Neural progenitor cell (in vitro differentiated cells): Measurements from ENCODE around the gene CFAP92. TPM values are rescaled to one million over a fixed set of nuclear protein-coding genes. Genes with fewer than 3 reads are reported as not detected.
A peak's percentile ranks its signal among the peaks of the same experiment; 100 is the strongest.

Experiments
- DNase-seq: peaks from one replicate; pipeline ENCODE4 v3.0.0-alpha.2; 2016; ENCODE audit warnings: low spot score
- H2AFZ ChIP-seq: fragments of 200-600 bp; sonication (generic); replicated peaks from 2 replicates; pipeline ENCODE4 v1.6.1; 2016; ENCODE audit warnings: antibody characterized with exemption
- H3F3A ChIP-seq: fragments of 200-600 bp; sonication (generic); 2 replicates; pipeline ENCODE4 v1.6.1; 2016; ENCODE audit warnings: antibody characterized with exemption, low read depth
- H3K27ac ChIP-seq: fragments of 200-600 bp; sonication (generic); 2 replicates; pipeline ENCODE4 v1.5.1; 2016; ENCODE audit warnings: mild to moderate bottlenecking
- H3K27me3 ChIP-seq: fragments of 200-600 bp; sonication (generic); 2 replicates; pipeline ENCODE4 v1.6.1; 2016; ENCODE audit warnings: mild to moderate bottlenecking, moderate library complexity
- H3K36me3 ChIP-seq: fragments of 200-600 bp; sonication (generic); 2 replicates; pipeline ENCODE4 v1.5.1; 2016
- H3K4me1 ChIP-seq: fragments of 200-600 bp; sonication (generic); 2 replicates; pipeline ENCODE4 v1.6.1; 2016; ENCODE audit warnings: mixed run types
- H3K4me2 ChIP-seq: fragments of 200-600 bp; sonication (generic); 2 replicates; pipeline ENCODE4 v1.6.1; 2016
- H3K4me3 ChIP-seq: fragments of 200-600 bp; sonication (generic); 2 replicates; pipeline ENCODE4 v1.5.1; 2016
- H3K79me2 ChIP-seq: fragments of 200-600 bp; sonication (generic); 2 replicates; pipeline ENCODE4 v1.6.1; 2016; ENCODE audit warnings: low read depth
- H3K9ac ChIP-seq: fragments of 200-600 bp; sonication (generic); 2 replicates; pipeline ENCODE4 v1.6.1; 2016
- H3K9me3 ChIP-seq: fragments of 200-600 bp; sonication (generic); 2 replicates; pipeline ENCODE4 v1.5.1; 2016; ENCODE audit warnings: low read depth
- H4K20me1 ChIP-seq: fragments of 200-600 bp; sonication (generic); 2 replicates; pipeline ENCODE4 v1.6.1; 2016; ENCODE audit warnings: low read depth
- H3K27ac Mint-ChIP-seq: 3 replicates; pipeline ENCODE4 v1.8.0; 2021; ENCODE audit warnings: mixed read lengths
- H3K27me3 Mint-ChIP-seq: 2 replicates; pipeline ENCODE4 v1.8.0; 2022; ENCODE audit warnings: low read depth, mild to moderate bottlenecking, inconsistent platforms, moderate library complexity, mixed read lengths; ENCODE audit not compliant: insufficient read depth
- H3K36me3 Mint-ChIP-seq: 3 replicates; pipeline ENCODE4 v1.8.0; 2021; ENCODE audit warnings: mixed read lengths
- H3K4me1 Mint-ChIP-seq: 3 replicates; pipeline ENCODE4 v1.8.0; 2021; ENCODE audit warnings: mixed read lengths
- H3K4me3 Mint-ChIP-seq: 3 replicates; pipeline ENCODE4 v1.8.0; 2021; ENCODE audit warnings: mild to moderate bottlenecking, moderate library complexity, mixed read lengths
- H3K9me3 Mint-ChIP-seq: 3 replicates; pipeline ENCODE4 v1.8.0; 2020; ENCODE audit warnings: mixed read lengths
- EZH2 ChIP-seq: fragments of 200-600 bp; sonication (generic); IDR thresholded peaks from 2 replicates; pipeline ENCODE4 v1.6.1; 2017; ENCODE audit warnings: antibody characterized with exemption, mild to moderate bottlenecking, moderate library complexity
- EZH2phosphoT487 ChIP-seq: fragments of 200-600 bp; sonication (generic); IDR thresholded peaks from 2 replicates; pipeline ENCODE4 v1.6.1; 2017; ENCODE audit warnings: antibody characterized with exemption
- total RNA-seq: library from RNA; depleted of rRNA; stranded (reverse); fragments of >200 nt; gene quantifications from 2 replicates; pipeline ENCODE4 v1.2.3, GENCODE V29; 2015; ENCODE audit warnings: low replicate concordance
- TF ChIP-seq, protein P1 (sequence below): fragments of 200-600 bp; sonication (generic); IDR thresholded peaks from 2 replicates; pipeline ENCODE4 v1.5.1; 2017; ENCODE audit warnings: antibody characterized with exemption, mild to moderate bottlenecking

Gene CFAP92
- total RNA-seq, 1 donor from 2014 or later = 5.5 TPM

DNA sequence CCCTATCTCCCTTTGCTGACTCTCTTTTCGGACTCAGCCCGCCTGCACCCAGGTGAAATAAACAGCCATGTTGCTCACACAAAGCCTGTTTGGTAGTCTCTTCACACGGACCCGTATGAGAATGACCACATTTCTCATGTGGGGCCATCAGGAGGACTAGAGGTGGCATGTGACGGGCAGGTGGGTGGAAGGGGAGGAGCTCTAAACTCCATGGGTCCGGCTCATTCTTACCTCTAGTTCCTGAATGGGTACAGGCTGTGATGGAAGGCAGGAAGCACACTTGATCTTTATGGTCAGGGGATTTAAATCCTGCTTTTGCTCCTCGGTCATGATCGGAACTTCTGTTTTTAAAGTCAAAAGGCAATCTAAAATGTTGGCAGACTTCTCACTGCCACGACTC is 28.6 kb downstream of the CFAP92 start:
- DNase-seq = no peak
- H3K4me1 Mint-ChIP-seq = no peaks in the 10 kb centered on the region

DNA sequence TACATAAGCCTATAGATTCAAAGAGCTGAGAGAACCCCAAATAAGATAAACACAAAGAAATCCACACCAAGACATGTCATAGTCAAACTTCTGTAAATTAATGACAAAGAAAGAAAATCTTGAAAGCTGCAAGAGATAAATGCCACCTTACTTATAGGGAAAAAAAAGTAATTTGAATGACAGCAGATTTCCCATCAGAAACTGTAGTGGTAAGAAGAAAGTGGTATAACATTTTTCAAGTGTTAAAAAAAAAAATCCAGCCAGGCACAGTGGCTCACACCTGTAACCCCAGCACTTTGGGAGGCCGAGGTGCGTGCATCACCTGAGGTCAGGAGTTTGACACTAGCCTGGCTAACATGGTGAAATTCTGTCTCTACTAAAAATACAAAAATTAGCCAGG is 37.4 kb downstream of the CFAP92 start:
- no peak overlapping the region for H3K4me2 ChIP-seq
- Mint-ChIP-seq H3K27ac (no peak overlapping the region), H3K9me3 (peaks cover 41% of the 10 kb centered on the region), H3K4me1 (no peaks in the 10 kb centered on the region), H3K27me3 (peaks cover 7% of the 10 kb centered on the region), H3K4me3 (no peak overlapping the region), H3K36me3 (peaks cover 34% of the 10 kb centered on the region)
- no peaks in the 10 kb centered on the region for H3K79me2 ChIP-seq
- no peaks in the 10 kb centered on the region for H3F3A ChIP-seq
- H4K20me1 ChIP-seq = no peaks in the 10 kb centered on the region
- no peaks in the 10 kb centered on the region for H3K36me3 ChIP-seq
- no peak overlapping the region for H2AFZ ChIP-seq
- no peak overlapping the region for H3K27ac ChIP-seq
- no peaks in the 10 kb centered on the region for H3K27me3 ChIP-seq
- H3K4me1 ChIP-seq = no peaks in the 10 kb centered on the region
- no peak for DNase-seq
- peaks cover 5% of the 10 kb centered on the region for H3K9me3 ChIP-seq
- no peak overlapping the region for H3K4me3 ChIP-seq
- H3K9ac ChIP-seq = no peak overlapping the region
- TF ChIP-seq EZH2 (no peak), EZH2phosphoT487 (no peak)
- TF ChIP-seq, protein P1, sequence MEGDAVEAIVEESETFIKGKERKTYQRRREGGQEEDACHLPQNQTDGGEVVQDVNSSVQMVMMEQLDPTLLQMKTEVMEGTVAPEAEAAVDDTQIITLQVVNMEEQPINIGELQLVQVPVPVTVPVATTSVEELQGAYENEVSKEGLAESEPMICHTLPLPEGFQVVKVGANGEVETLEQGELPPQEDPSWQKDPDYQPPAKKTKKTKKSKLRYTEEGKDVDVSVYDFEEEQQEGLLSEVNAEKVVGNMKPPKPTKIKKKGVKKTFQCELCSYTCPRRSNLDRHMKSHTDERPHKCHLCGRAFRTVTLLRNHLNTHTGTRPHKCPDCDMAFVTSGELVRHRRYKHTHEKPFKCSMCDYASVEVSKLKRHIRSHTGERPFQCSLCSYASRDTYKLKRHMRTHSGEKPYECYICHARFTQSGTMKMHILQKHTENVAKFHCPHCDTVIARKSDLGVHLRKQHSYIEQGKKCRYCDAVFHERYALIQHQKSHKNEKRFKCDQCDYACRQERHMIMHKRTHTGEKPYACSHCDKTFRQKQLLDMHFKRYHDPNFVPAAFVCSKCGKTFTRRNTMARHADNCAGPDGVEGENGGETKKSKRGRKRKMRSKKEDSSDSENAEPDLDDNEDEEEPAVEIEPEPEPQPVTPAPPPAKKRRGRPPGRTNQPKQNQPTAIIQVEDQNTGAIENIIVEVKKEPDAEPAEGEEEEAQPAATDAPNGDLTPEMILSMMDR = no peak

More for the DNA sequence above, 28.6 kb downstream of the CFAP92 start:
- no peak overlapping the region for H2AFZ ChIP-seq
- H3K4me2 ChIP-seq = no peak overlapping the region
- no peaks in the 10 kb centered on the region for H3K79me2 ChIP-seq
- no peaks in the 10 kb centered on the region for H3K36me3 ChIP-seq
- Mint-ChIP-seq H3K27me3 (peaks cover 2% of the 10 kb centered on the region), H3K36me3 (peaks cover 8% of the 10 kb centered on the region), H3K4me3 (no peak overlapping the region), H3K27ac (no peak overlapping the region), H3K9me3 (peaks cover 6% of the 10 kb centered on the region)
- no peaks in the 10 kb centered on the region for H3K4me1 ChIP-seq
- no peak overlapping the region for H3K9ac ChIP-seq
- TF ChIP-seq EZH2phosphoT487 = no peak
- no peak overlapping the region for H3K27ac ChIP-seq
- no peak overlapping the region for H3K4me3 ChIP-seq
- H3K9me3 ChIP-seq = no peaks in the 10 kb centered on the region
- H3K27me3 ChIP-seq = no peaks in the 10 kb centered on the region
- H3F3A ChIP-seq = no peaks in the 10 kb centered on the region
- H4K20me1 ChIP-seq = no peaks in the 10 kb centered on the region

DNA sequence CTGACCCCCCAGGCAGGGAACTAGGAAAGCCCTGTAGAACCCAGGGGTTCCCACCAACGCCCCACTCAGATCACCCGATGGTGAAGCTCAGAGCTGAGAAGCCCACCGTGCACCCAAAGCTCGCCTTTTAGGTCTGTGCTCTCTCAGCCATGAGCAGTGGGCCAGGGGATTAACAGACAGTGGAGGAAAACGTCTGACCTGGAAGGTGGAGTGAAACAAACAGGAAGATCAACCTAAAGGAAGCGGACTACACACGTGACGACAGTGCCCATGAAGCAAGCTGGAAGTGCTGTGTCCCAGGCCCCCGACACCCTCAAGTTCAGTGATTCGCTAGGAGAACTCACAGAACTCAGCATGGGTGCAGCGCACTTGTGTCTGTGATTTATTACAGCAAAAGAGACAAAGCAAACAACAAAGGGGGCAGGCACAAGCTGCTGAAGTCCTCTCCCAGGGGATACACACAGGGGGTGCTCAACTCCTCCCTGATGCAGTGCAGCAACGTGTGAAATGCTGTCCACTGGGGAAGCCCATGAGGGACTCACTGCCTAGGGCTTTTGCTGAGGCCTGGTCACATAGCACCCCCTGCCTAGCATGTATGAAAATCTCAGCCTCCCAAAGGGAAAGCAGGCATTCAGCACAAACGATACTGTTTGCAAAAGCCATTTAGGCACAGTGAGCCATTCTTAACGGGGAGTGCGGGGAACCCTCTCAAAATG is 43.5 kb downstream of the CFAP92 start:
- Histone ChIP-seq H4K20me1 (no peaks in the 10 kb centered on the region), H3K9ac (no peak overlapping the region), H3K79me2 (no peaks in the 10 kb centered on the region), H3K4me1 (peaks cover 5% of the 10 kb centered on the region), H3K9me3 (no peaks in the 10 kb centered on the region), H3K27ac (no peak overlapping the region), H2AFZ (peak overlapping the region; percentile 87), H3K36me3 (no peaks in the 10 kb centered on the region), H3K4me2 (peak overlapping the region; percentile 16), H3K27me3 (no peaks in the 10 kb centered on the region), H3K4me3 (no peak overlapping the region), H3F3A (no peaks in the 10 kb centered on the region)
- peak; percentile 61 for DNase-seq
- Mint-ChIP-seq H3K4me1 (peaks cover 10% of the 10 kb centered on the region), H3K9me3 (peaks cover 10% of the 10 kb centered on the region), H3K27me3 (peaks cover 2% of the 10 kb centered on the region), H3K36me3 (peaks cover 8% of the 10 kb centered on the region), H3K4me3 (no peak overlapping the region), H3K27ac (peak overlapping the region; percentile 44)
- TF ChIP-seq EZH2phosphoT487 (no peak), EZH2 (no peak)
- TF ChIP-seq, protein P1 = peak; percentile 39

DNA sequence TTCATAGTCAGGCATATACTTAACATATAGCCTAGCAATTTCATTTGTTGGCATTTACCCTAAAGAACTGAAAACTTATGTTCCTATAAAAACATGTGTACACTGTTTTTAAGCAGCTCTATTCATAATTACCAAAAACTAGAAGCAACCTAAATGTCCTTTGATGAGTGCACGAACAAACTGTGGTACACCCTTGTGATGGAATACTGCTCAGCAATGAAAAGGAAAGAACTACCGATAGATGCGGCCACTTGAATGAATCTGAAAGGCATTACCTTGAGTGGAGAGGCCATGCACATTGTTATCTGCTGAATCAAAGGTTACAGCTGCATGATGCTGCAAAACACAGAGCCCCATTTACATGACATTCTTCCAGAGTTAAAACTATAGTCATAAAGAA is 44.7 kb downstream of the CFAP92 start:
- peaks cover 10% of the 10 kb centered on the region for H3K4me1 Mint-ChIP-seq
- peaks cover 5% of the 10 kb centered on the region for H3K4me1 ChIP-seq
- H3K27ac Mint-ChIP-seq = no peak overlapping the region
- no peaks in the 10 kb centered on the region for H3F3A ChIP-seq
- no peaks in the 10 kb centered on the region for H3K36me3 ChIP-seq
- no peak for DNase-seq
- H3K9me3 Mint-ChIP-seq = peaks cover 10% of the 10 kb centered on the region
- no peaks in the 10 kb centered on the region for H3K27me3 ChIP-seq
- H3K4me2 ChIP-seq = no peak overlapping the region
- no peak overlapping the region for H3K9ac ChIP-seq
- no peak overlapping the region for H2AFZ ChIP-seq
- no peaks in the 10 kb centered on the region for H3K79me2 ChIP-seq
- H4K20me1 ChIP-seq = no peaks in the 10 kb centered on the region
- H3K27ac ChIP-seq = no peak overlapping the region
- TF ChIP-seq EZH2 = no peak
- TF ChIP-seq, protein P1 = no peak
- TF ChIP-seq EZH2phosphoT487 = no peak
- no peaks in the 10 kb centered on the region for H3K9me3 ChIP-seq
- H3K27me3 Mint-ChIP-seq = peaks cover 2% of the 10 kb centered on the region
- H3K36me3 Mint-ChIP-seq = peaks cover 8% of the 10 kb centered on the region
- no peak overlapping the region for H3K4me3 ChIP-seq
- no peak overlapping the region for H3K4me3 Mint-ChIP-seq
